ENCODE data around the gene EVA1C.

The EVA1C gene

GRCh38 chr21:32371913-32372314 lies 40.6 kb upstream of the EVA1C start:
- Histone ChIP-seq H3K9ac (ENCODE audit: low read depth, low read length, poor library complexity) (no peak overlapping the region), H3K4ac (ENCODE audit: low read length) (no peak overlapping the region), H3K27ac (replicated peaks; ENCODE audit: low read length) (no peak overlapping the region), H3K9me3 (replicated peaks in 1 of 2; ENCODE audit: control insufficient read depth in 2 of 2, insufficient read depth in 1 of 2, low read depth in 1 of 2, low read length in 2 of 2) (no peaks in the 10 kb centered on the region), H3K4me1 (ENCODE audit: control insufficient read depth in 2 of 2, insufficient read depth in 1 of 2, low read depth in 1 of 2, low read length in 2 of 2) (no peaks in the 10 kb centered on the region), H3K14ac (ENCODE audit: low read length) (no peak overlapping the region), H3K4me2 (ENCODE audit: insufficient read depth, low read length, poor library complexity, severe bottlenecking) (no peak overlapping the region), H4K8ac (ENCODE audit: low read depth, low read length) (no peak overlapping the region), H4K91ac (ENCODE audit: low read depth, low read length, poor library complexity) (no peak overlapping the region), H3K79me1 (ENCODE audit: low read depth, low read length) (no peaks in the 10 kb centered on the region), H3K36me3 (replicated peaks in 1 of 2; ENCODE audit: control insufficient read depth in 2 of 2, insufficient read depth in 2 of 2, low read length in 2 of 2) (peaks cover 18 to 97% of the 10 kb centered on the region in 2 donors), H2BK12ac (ENCODE audit: low read length) (no peak overlapping the region), H3K27me3 (ENCODE audit: control insufficient read depth in 3 of 3, insufficient read depth in 3 of 3, low read depth in 1 of 3, low read length in 3 of 3) (no peaks in the 10 kb centered on the region), H2AFZ (ENCODE audit: low read length) (no peak overlapping the region), H3K23ac (ENCODE audit: low read depth, low read length, poor library complexity) (no peak overlapping the region), H2BK15ac (ENCODE audit: low read length) (no peak overlapping the region), H2BK120ac (ENCODE audit: low read depth, low read length) (no peak overlapping the region), H3K4me3 (ENCODE audit: low read length in 2 of 2) (no peak overlapping the region), H3K18ac (ENCODE audit: low read length) (no peak overlapping the region), H2BK5ac (ENCODE audit: low read length) (no peak overlapping the region), H2AK5ac (ENCODE audit: low read depth, low read length) (no peak overlapping the region)
- no peak for DNase-seq (ENCODE audit: low spot score)
- WGBS, 2 donors (ENCODE audit: extremely low coverage in 2 of 2, insufficient read length in 2 of 2, insufficient replicate concordance in 1 of 2), result no CpG with 5 or more reads among the region's 6 CpGs

- no peak overlapping the region for H3K27ac ChIP-seq (replicated peaks; ENCODE audit: low read length)
- no peak overlapping the region for H3K14ac ChIP-seq (ENCODE audit: low read length)
- H3K4ac ChIP-seq (ENCODE audit: low read length), result no peak overlapping the region
- H3K36me3 ChIP-seq (replicated peaks in 1 of 2; ENCODE audit: control insufficient read depth in 2 of 2, insufficient read depth in 2 of 2, low read length in 2 of 2), result peaks cover 19 to 97% of the 10 kb centered on the region in 2 donors
- no peak overlapping the region for H4K91ac ChIP-seq (ENCODE audit: low read depth, low read length, poor library complexity)
- H4K8ac ChIP-seq (ENCODE audit: low read depth, low read length), result no peak overlapping the region
- H3K9me3 ChIP-seq (replicated peaks in 1 of 2; ENCODE audit: control insufficient read depth in 2 of 2, insufficient read depth in 1 of 2, low read depth in 1 of 2, low read length in 2 of 2), result no peaks in the 10 kb centered on the region
- no peak overlapping the region for H2BK5ac ChIP-seq (ENCODE audit: low read length)
- H3K79me1 ChIP-seq (ENCODE audit: low read depth, low read length), result no peaks in the 10 kb centered on the region
- no peak overlapping the region for H2BK15ac ChIP-seq (ENCODE audit: low read length)
- no peak overlapping the region for H2BK120ac ChIP-seq (ENCODE audit: low read depth, low read length)
- H3K27me3 ChIP-seq (ENCODE audit: control insufficient read depth in 3 of 3, insufficient read depth in 3 of 3, low read depth in 1 of 3, low read length in 3 of 3), result no peaks in the 10 kb centered on the region
- WGBS, 2 donors (ENCODE audit: extremely low coverage in 2 of 2, insufficient read length in 2 of 2, insufficient replicate concordance in 1 of 2), result no CpG with 5 or more reads among the region's 3 CpGs
- H2BK12ac ChIP-seq (ENCODE audit: low read length), result no peak overlapping the region
- no peak overlapping the region for H3K18ac ChIP-seq (ENCODE audit: low read length)
- no peak for DNase-seq (ENCODE audit: low spot score)
- no peak overlapping the region for H3K4me2 ChIP-seq (ENCODE audit: insufficient read depth, low read length, poor library complexity, severe bottlenecking)
- no peaks in the 10 kb centered on the region for H3K4me1 ChIP-seq (ENCODE audit: control insufficient read depth in 2 of 2, insufficient read depth in 1 of 2, low read depth in 1 of 2, low read length in 2 of 2)
- H2AFZ ChIP-seq (ENCODE audit: low read length), result no peak overlapping the region
- H3K9ac ChIP-seq (ENCODE audit: low read depth, low read length, poor library complexity), result no peak overlapping the region
- no peak overlapping the region for H3K23ac ChIP-seq (ENCODE audit: low read depth, low read length, poor library complexity)
- H2AK5ac ChIP-seq (ENCODE audit: low read depth, low read length), result no peak overlapping the region
- H3K4me3 ChIP-seq (ENCODE audit: low read length in 2 of 2), result no peak overlapping the region
These were observed 39.8 kb upstream of the EVA1C start for GRCh38 chr21:32372755-32373154.

DNA sequence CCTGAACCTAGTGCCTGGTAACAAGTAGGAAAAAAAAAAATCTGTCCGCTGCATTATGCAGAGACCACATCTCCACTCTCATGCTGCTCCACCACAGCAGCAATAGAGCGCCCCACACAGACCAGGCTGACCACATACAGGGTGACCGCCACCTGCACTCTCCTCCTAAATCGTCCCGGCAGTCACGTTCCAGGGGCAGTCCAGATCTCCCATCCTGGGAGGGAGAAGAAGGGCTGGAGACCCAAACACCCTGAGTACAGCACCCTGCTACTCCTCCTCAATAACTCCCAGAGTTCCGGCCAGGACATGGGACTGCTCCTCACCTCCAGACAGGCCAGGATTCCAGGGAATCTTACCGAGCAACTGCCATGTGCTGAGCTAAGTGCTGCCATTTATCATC lies 35.0 kb upstream of the EVA1C start:
- Histone ChIP-seq H3K4me3 (ENCODE audit: low read length in 2 of 2) (no peak overlapping the region), H3K14ac (ENCODE audit: low read length) (no peak overlapping the region), H2AK5ac (ENCODE audit: low read depth, low read length) (no peak overlapping the region), H3K27ac (replicated peaks; ENCODE audit: low read length) (no peak overlapping the region), H3K27me3 (ENCODE audit: control insufficient read depth in 3 of 3, insufficient read depth in 3 of 3, low read depth in 1 of 3, low read length in 3 of 3) (no peaks in the 10 kb centered on the region), H3K9ac (ENCODE audit: low read depth, low read length, poor library complexity) (no peak overlapping the region), H2AFZ (ENCODE audit: low read length) (no peak overlapping the region), H3K4ac (ENCODE audit: low read length) (no peak overlapping the region), H2BK120ac (ENCODE audit: low read depth, low read length) (no peak overlapping the region), H3K79me1 (ENCODE audit: low read depth, low read length) (no peaks in the 10 kb centered on the region), H3K23ac (ENCODE audit: low read depth, low read length, poor library complexity) (no peak overlapping the region), H4K91ac (ENCODE audit: low read depth, low read length, poor library complexity) (no peak overlapping the region), H3K9me3 (replicated peaks in 1 of 2; ENCODE audit: control insufficient read depth in 2 of 2, insufficient read depth in 1 of 2, low read depth in 1 of 2, low read length in 2 of 2) (no peaks in the 10 kb centered on the region), H3K18ac (ENCODE audit: low read length) (no peak overlapping the region), H2BK5ac (ENCODE audit: low read length) (no peak overlapping the region), H3K36me3 (replicated peaks in 1 of 2; ENCODE audit: control insufficient read depth in 2 of 2, insufficient read depth in 2 of 2, low read length in 2 of 2) (peaks cover 19 to 98% of the 10 kb centered on the region in 2 donors), H2BK15ac (ENCODE audit: low read length) (no peak overlapping the region), H3K4me2 (ENCODE audit: insufficient read depth, low read length, poor library complexity, severe bottlenecking) (no peak overlapping the region), H2BK12ac (ENCODE audit: low read length) (no peak overlapping the region), H4K8ac (ENCODE audit: low read depth, low read length) (no peak overlapping the region), H3K4me1 (ENCODE audit: control insufficient read depth in 2 of 2, insufficient read depth in 1 of 2, low read depth in 1 of 2, low read length in 2 of 2) (no peaks in the 10 kb centered on the region)
- WGBS, 2 donors (ENCODE audit: extremely low coverage in 2 of 2, insufficient read length in 2 of 2, insufficient replicate concordance in 1 of 2), result no CpG with 5 or more reads among the region's 8 CpGs
- no peak for DNase-seq (ENCODE audit: low spot score)

DNA sequence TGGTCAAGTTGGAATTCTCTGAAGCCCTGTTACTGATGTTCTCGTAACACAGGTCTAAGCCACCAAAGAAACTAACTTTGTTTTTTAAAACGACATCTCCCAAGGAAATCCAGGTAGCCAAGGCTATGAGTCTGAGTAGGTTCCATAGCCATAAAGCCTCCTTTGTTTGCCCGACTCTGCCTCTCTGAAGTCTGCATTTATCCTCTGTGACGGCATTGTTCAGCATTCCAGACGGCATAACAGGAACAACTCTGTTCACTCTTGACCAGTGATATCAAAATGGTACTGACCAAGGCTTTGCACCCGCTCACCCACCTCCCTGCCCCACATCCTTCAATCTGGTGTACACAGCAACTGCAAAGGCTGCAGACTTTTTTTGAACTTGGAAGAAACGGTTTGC lies 34.5 kb upstream of the EVA1C start:
- Histone ChIP-seq H3K4ac (ENCODE audit: low read length) (no peak overlapping the region), H3K27me3 (ENCODE audit: control insufficient read depth in 3 of 3, insufficient read depth in 3 of 3, low read depth in 1 of 3, low read length in 3 of 3) (no peaks in the 10 kb centered on the region), H3K27ac (replicated peaks; ENCODE audit: low read length) (no peak overlapping the region), H3K14ac (ENCODE audit: low read length) (no peak overlapping the region), H3K9me3 (replicated peaks in 1 of 2; ENCODE audit: control insufficient read depth in 2 of 2, insufficient read depth in 1 of 2, low read depth in 1 of 2, low read length in 2 of 2) (no peaks in the 10 kb centered on the region), H4K8ac (ENCODE audit: low read depth, low read length) (no peak overlapping the region), H3K4me1 (ENCODE audit: control insufficient read depth in 2 of 2, insufficient read depth in 1 of 2, low read depth in 1 of 2, low read length in 2 of 2) (no peaks in the 10 kb centered on the region), H3K18ac (ENCODE audit: low read length) (no peak overlapping the region), H3K4me2 (ENCODE audit: insufficient read depth, low read length, poor library complexity, severe bottlenecking) (no peak overlapping the region), H3K9ac (ENCODE audit: low read depth, low read length, poor library complexity) (no peak overlapping the region), H3K23ac (ENCODE audit: low read depth, low read length, poor library complexity) (no peak overlapping the region), H2BK15ac (ENCODE audit: low read length) (no peak overlapping the region), H3K36me3 (replicated peaks in 1 of 2; ENCODE audit: control insufficient read depth in 2 of 2, insufficient read depth in 2 of 2, low read length in 2 of 2) (peaks cover 21 to 98% of the 10 kb centered on the region in 2 donors), H3K79me1 (ENCODE audit: low read depth, low read length) (no peaks in the 10 kb centered on the region), H4K91ac (ENCODE audit: low read depth, low read length, poor library complexity) (no peak overlapping the region), H3K4me3 (ENCODE audit: low read length in 2 of 2) (no peak overlapping the region), H2AFZ (ENCODE audit: low read length) (no peak overlapping the region), H2BK5ac (ENCODE audit: low read length) (no peak overlapping the region), H2AK5ac (ENCODE audit: low read depth, low read length) (no peak overlapping the region), H2BK120ac (ENCODE audit: low read depth, low read length) (no peak overlapping the region), H2BK12ac (ENCODE audit: low read length) (no peak overlapping the region)
- DNase-seq (ENCODE audit: low spot score), result no peak
- WGBS, 2 donors (ENCODE audit: extremely low coverage in 2 of 2, insufficient read length in 2 of 2, insufficient replicate concordance in 1 of 2), result no CpG with 5 or more reads among the region's 7 CpGs
